Neural progenitor cell (in vitro differentiated cells): ENCODE data around the gene YDJC.

Experiments used
- EZH2 ChIP-seq: fragments of 200-600 bp; sonication (generic); IDR thresholded peaks from 2 replicates; pipeline ENCODE4 v1.6.1; 2017; ENCODE audit warnings: antibody characterized with exemption, mild to moderate bottlenecking, moderate library complexity
- TF ChIP-seq, protein P1 (sequence below): fragments of 200-600 bp; sonication (generic); IDR thresholded peaks from 2 replicates; pipeline ENCODE4 v1.5.1; 2017; ENCODE audit warnings: antibody characterized with exemption, mild to moderate bottlenecking

DNA sequence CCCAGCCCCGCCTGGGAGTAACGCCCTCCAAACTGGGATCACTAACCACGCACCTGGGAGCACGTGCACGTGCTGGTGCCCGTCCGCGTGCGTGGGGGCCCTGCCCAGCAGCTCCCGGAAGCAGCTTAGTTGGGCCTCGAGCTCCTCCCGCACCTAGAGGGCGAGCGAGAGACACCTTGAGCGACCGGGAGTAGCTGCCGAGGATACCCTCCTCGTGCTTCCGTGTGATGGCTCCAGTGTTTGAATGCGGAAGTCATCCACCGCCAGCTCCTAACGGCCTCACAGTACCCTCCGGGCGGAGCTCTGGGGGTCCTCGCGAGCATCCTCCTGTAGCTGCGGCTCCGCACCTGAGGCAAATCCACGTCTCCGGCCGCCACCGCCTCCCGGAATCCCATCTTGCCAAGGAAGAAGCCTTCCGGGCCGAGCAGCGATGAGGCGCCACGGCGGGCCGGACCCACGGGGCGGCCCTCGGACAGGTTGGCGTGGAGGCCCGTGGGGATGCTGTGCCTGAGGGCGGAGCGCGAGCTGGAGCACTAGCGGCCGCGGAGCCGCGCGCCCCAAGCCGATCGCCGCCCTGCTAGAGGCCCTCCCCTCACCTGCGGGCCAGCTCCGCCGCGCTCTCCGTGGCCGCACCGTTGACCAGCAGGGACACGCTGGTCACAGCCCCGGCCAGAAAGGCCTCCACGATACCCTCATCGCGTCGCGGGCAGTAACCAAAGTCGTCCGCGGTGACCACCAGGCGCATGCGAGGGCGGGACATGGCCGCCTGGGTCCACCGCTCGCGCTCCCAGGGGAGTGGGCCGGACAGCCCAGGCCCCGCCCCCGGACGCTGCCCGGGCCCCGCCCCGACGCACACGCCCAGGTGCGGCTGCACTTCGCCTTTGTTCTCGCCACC lies at the start of gene YDJC:
- TF ChIP-seq, protein P1, sequence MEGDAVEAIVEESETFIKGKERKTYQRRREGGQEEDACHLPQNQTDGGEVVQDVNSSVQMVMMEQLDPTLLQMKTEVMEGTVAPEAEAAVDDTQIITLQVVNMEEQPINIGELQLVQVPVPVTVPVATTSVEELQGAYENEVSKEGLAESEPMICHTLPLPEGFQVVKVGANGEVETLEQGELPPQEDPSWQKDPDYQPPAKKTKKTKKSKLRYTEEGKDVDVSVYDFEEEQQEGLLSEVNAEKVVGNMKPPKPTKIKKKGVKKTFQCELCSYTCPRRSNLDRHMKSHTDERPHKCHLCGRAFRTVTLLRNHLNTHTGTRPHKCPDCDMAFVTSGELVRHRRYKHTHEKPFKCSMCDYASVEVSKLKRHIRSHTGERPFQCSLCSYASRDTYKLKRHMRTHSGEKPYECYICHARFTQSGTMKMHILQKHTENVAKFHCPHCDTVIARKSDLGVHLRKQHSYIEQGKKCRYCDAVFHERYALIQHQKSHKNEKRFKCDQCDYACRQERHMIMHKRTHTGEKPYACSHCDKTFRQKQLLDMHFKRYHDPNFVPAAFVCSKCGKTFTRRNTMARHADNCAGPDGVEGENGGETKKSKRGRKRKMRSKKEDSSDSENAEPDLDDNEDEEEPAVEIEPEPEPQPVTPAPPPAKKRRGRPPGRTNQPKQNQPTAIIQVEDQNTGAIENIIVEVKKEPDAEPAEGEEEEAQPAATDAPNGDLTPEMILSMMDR = peak; percentile 58
- TF ChIP-seq EZH2 = no peak
